T-cell (primary cell): ENCODE measurements around the gene MYPOP. TPM values are rescaled to one million over a fixed set of nuclear protein-coding genes. Genes with fewer than 3 reads are reported as not detected.

ENCODE experiments used
- ATAC-seq, 4 experiments: fragments of 200-7000 bp in 3 of 4; fragments of 150-1000 bp in 1 of 4; cut with Tn5 transposase; replicated peaks in 1 of 4; 1 replicate in 3 of 4; 2 replicates in 1 of 4; pipeline ENCODE4 v1.10.0; 2021; ENCODE audit warnings: moderate library complexity in 3 of 4, mild to moderate bottlenecking in 2 of 4, moderate number of reproducible peaks in 1 of 4
- CTCF ChIA-PET, 2 donors: fragments of 300-600 bp; sonication (Branson Sonifier 250); formaldehyde crosslinking; loops; one replicate each; lab custom pipeline; 2022; ENCODE audit warnings: antibody characterized with exemption in 2 of 2; lab: Charles Lee
- POLR2A ChIA-PET, 2 donors: fragments of 300-600 bp; sonication (Branson Sonifier 250); formaldehyde crosslinking; loops; one replicate each; lab custom pipeline; 2022; ENCODE audit warnings: antibody characterized with exemption in 2 of 2; lab: Charles Lee
- DNase-seq, 35 experiments: peaks; one replicate each; pipeline versions ENCODE4 v3.0.0 to v3.0.0-alpha.2; 2013 to 2023
- H3K27ac ChIP-seq: one replicate; pipeline ENCODE4 v1.5.1; 2013; ENCODE audit warnings: low read length
- H3K27me3 ChIP-seq, 2 experiments: replicated peaks in 1 of 2; 1 replicate in 1 of 2; 2 replicates in 1 of 2; pipeline versions ENCODE4 v1.6.1 to v1.7.0; 2013; ENCODE audit warnings: low read length in 1 of 2, mixed read lengths in 1 of 2; ENCODE audit not compliant: control insufficient read depth in 2 of 2, insufficient read depth in 2 of 2; ENCODE audit errors: extremely low read depth in 1 of 2
- H3K36me3 ChIP-seq, 2 donors: 1 replicate in 1 of 2; 2 replicates in 1 of 2; pipeline versions ENCODE4 v1.6.1 to v1.7.0; 2013; ENCODE audit warnings: low read length in 1 of 2; ENCODE audit not compliant: control insufficient read depth in 2 of 2, insufficient read depth in 1 of 2; ENCODE audit errors: extremely low read depth in 1 of 2
- H3K4me1 ChIP-seq, 2 experiments: 1 replicate in 1 of 2; 2 replicates in 1 of 2; pipeline versions ENCODE4 v1.6.1 to v1.7.0; 2013; ENCODE audit warnings: low read length in 2 of 2, mixed read lengths in 1 of 2; ENCODE audit not compliant: insufficient read depth in 2 of 2, control insufficient read depth in 1 of 2; ENCODE audit errors: extremely low read depth in 1 of 2
- H3K4me3 ChIP-seq, 2 donors: 1 replicate in 1 of 2; 2 replicates in 1 of 2; pipeline versions ENCODE4 v1.5.1 to v1.7.0; 2013; ENCODE audit warnings: mild to moderate bottlenecking in 2 of 2, low read length in 1 of 2, moderate library complexity in 1 of 2; ENCODE audit not compliant: control insufficient read depth in 1 of 2; ENCODE audit errors: extremely low read depth in 1 of 2
- H3K9me3 ChIP-seq: 2 replicates; pipeline ENCODE4 v1.7.0; 2013
- H3K27ac Mint-ChIP-seq, 2 donors: one replicate each; pipeline ENCODE4 v1.8.0; 2020 to 2021; ENCODE audit warnings: mild to moderate bottlenecking in 2 of 2, mixed read lengths in 2 of 2
- H3K27me3 Mint-ChIP-seq, 2 donors: one replicate each; pipeline ENCODE4 v1.8.0; 2021 to 2022; ENCODE audit warnings: mixed read lengths in 2 of 2
- H3K36me3 Mint-ChIP-seq: one replicate; pipeline ENCODE4 v1.8.0; 2021; ENCODE audit warnings: mixed read lengths
- H3K4me1 Mint-ChIP-seq, 3 donors: one replicate each; pipeline ENCODE4 v1.8.0; 2020 to 2022; ENCODE audit warnings: mixed read lengths in 3 of 3, mild to moderate bottlenecking in 1 of 3
- H3K4me3 Mint-ChIP-seq, 3 donors: one replicate each; pipeline ENCODE4 v1.8.0; 2020 to 2022; ENCODE audit warnings: mild to moderate bottlenecking in 3 of 3, mixed read lengths in 3 of 3, moderate library complexity in 3 of 3
- H3K9me3 Mint-ChIP-seq, 3 donors: one replicate each; pipeline ENCODE4 v1.8.0; 2020 to 2022; ENCODE audit warnings: mixed read lengths in 3 of 3
- WGBS: methylation state at CpG from one replicate; pipeline ENCODE4 v1.1.5; 2013; ENCODE audit warnings: missing lambda C conversion rate; ENCODE audit not compliant: insufficient coverage; 5-methylcytosine and 5-hydroxymethylcytosine counted together
- total RNA-seq, 35 experiments: library from RNA in 6 of 35; stranded (reverse) in 6 of 35; fragments of 120-200 nt in 1 of 35; gene quantifications; one replicate each; pipeline versions ENCODE4 v1.2.1 to v1.2.4 and lab custom pipeline; 2013 to 2026

Gene MYPOP, protein sequence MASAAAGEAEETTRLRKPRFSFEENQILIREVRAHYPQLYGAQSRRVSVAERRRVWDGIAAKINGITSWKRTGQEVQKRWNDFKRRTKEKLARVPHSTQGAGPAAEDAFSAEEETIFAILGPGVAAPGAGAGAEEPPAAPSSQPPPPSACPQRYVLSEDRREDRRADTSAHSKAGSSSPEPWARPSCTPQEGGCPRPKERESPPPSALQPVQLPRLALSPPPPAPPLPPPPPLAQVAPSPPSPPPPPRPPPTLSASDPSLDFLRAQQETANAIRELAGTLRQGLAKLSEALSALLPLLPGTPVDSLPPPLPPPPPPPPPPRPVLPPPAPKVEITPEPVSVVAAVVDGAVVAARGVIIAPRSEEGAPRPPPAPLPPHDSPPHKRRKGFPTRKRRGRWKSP
- total RNA-seq (10 to 100 TPM in 3 of 5 donors, 1 to 10 TPM in 2; 7.3 to 17.5 (median 16.9) TPM), total RNA-seq (lab: John Stamatoyannopoulos, UW) (0.63 to 10.1 (median 3.2) reads per million in 29 experiments)
- 4.1 TPM for total RNA-seq (2013)

DNA sequence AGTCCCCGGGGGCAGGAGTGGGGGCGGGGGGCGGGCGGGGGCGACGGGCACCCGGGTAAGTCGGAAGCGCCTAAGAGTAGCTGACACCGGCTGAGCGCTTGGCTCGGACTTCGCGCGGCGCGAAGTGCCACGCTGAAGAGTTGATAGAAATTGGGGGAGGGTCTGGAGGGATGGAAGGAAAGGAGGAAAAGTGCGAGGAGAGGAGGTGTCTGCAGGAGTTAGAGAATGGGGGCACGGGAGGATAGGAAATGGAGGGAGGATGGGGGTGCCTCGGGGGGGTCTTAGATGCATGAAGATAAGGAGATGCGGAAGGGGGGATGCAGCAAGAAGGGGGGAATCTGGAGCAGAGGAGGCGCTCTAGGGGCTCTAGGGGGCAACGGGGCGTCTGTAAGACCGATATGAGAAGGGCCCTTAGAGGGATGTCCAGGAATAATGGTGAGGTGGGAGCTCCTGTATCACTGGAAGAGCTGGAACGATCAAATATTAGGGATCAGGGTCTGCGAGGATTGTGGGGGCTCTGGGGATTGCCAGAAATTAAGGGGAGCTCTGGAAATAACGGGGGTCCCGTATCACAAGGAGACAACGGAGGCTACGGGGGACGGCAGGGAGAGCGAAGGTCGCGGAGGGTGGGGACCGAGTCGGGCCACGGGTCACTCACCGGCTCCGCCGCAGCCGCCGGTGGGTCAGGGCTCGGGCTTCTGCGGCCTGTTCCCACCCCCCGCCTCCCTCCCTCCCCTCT lies at the start of gene MYPOP:
Gene MYPOP (minus strand): TSS at position 702 of the 739 bp plus-strand sequence. CDS start 840 bp downstream, outside the sequence.
- Histone ChIP-seq H3K36me3 (peaks cover 0 to 25% of the 10 kb centered on the region in 2 donors), H3K4me3 (peak within 1 kb of the TSS; percentile 83 to 88), H3K9me3 (no peaks in the 10 kb centered on the region), H3K27ac (peak within 1 kb of the TSS; percentile 78), H3K27me3 (peaks cover 0 to 4% of the 10 kb centered on the region in 2 experiments), H3K4me1 (peaks cover 4 to 30% of the 10 kb centered on the region in 2 experiments)
- Mint-ChIP-seq H3K36me3 (peaks cover 21% of the 10 kb centered on the region), H3K27ac (peak within 1 kb of the TSS; percentile 86 to 89), H3K4me3 (peak within 1 kb of the TSS; percentile 91 to 95 (median 93)), H3K9me3 (no peaks in the 10 kb centered on the region), H3K4me1 (peaks cover 16 to 25% (median 19%) of the 10 kb centered on the region in 3 donors), H3K27me3 (peaks cover 0 to 4% of the 10 kb centered on the region in 2 donors)
- ChIA-PET CTCF (interaction anchor here (0.5 to 1.8 kb wide), 9 partner anchors 9 to 724 kb away, joined by 3 to 15 read pairs (median 4); partner anchors contain the start of genes BLOC1S3 (in 1 of the 2), CCDC61 (in 1 of the 2), SIX5 (in 1 of the 2) and SYMPK (in 1 of the 2)), POLR2A (interaction anchor here (0.6 to 1.1 kb wide), 3 partner anchors 15 to 621 kb away, joined by 3 to 7 read pairs (median 7); no protein-coding TSS in a partner anchor)
- DNase-seq: peak in 2 of 35 experiments; percentile 13 to 14
- ATAC-seq: peak in 1 of 4 experiments; percentile 1
- WGBS: under 1% methylated on average over 30 of the region's 47 CpGs

DNA sequence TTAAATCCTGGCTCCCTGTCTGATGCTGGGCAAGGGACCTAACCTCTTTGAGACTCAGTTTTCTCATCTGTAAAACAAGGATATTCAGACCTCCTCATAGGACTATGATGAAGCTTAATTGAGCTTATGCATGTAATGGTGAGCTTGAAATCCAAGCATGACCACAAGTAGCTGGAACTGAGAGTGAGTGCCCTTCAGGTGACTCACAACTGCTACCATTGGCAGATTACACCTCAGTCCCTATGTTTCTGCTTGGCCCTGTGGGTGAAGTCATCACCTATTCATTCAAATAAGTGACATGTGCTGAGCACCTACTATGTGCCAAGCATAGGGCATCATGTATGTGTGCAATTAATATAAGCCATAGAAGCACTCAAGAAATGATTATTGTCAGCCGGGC lies 45.5 kb upstream of the MYPOP start:
- ChIA-PET POLR2A (interaction anchor here in 1 of 2 donors (0.7 kb wide), 1 partner anchor 13 kb away, joined by 3 read pairs; no protein-coding TSS in a partner anchor), CTCF (no interaction called here)
- H3K36me3 Mint-ChIP-seq: no peaks in the 10 kb centered on the region
- H3K4me3 Mint-ChIP-seq: no peak overlapping the region
- Histone ChIP-seq H3K9me3 (no peaks in the 10 kb centered on the region), H3K4me3 (no peak overlapping the region), H3K4me1 (peaks cover under 1 to 6% of the 10 kb centered on the region in 2 experiments), H3K27me3 (peaks cover 3 to 43% of the 10 kb centered on the region in 2 experiments), H3K27ac (no peak overlapping the region), H3K36me3 (no peaks in the 10 kb centered on the region)
- no peak for ATAC-seq
- no peaks in the 10 kb centered on the region for H3K9me3 Mint-ChIP-seq
- no CpG with 5 or more reads among the region's 1 CpG for WGBS
- H3K27me3 Mint-ChIP-seq: peaks cover 22 to 42% of the 10 kb centered on the region in 2 donors
- no peak overlapping the region for H3K27ac Mint-ChIP-seq
- DNase-seq: no peak
- peaks cover 1 to 7% (median 7%) of the 10 kb centered on the region in 3 donors for H3K4me1 Mint-ChIP-seq

DNA sequence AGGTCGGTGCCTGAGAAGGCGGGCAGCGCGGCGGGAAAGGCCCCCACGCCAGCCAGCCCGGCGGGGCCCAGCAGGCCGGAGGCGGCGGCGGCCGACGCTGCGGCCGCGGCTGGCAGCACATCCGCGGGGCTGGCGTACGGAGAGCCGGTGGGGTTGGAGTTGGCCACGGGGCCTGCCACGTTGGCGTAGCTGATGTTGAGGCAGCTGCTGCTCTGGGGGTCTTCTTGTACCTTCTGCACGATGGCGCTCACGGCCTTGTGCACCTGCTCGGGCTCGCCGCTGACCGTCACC lies 38.0 kb upstream of the MYPOP start:
- Histone ChIP-seq H3K4me1 (no peaks in the 10 kb centered on the region), H3K27me3 (peaks cover 11 to 49% of the 10 kb centered on the region in 2 experiments), H3K27ac (no peak overlapping the region), H3K4me3 (no peak overlapping the region), H3K9me3 (no peaks in the 10 kb centered on the region), H3K36me3 (no peaks in the 10 kb centered on the region)
- CTCF ChIA-PET: no interaction called here
- Mint-ChIP-seq H3K4me1 (peaks cover 0 to 2% (median 0%) of the 10 kb centered on the region in 3 donors), H3K27ac (no peak overlapping the region), H3K36me3 (no peaks in the 10 kb centered on the region), H3K9me3 (no peaks in the 10 kb centered on the region), H3K4me3 (no peak overlapping the region), H3K27me3 (peaks cover 38 to 46% of the 10 kb centered on the region in 2 donors)
- ATAC-seq (no peak), DNase-seq (no peak)
- POLR2A ChIA-PET: no interaction called here
- WGBS: 64% methylated on average over 32 of the region's 32 CpGs

DNA sequence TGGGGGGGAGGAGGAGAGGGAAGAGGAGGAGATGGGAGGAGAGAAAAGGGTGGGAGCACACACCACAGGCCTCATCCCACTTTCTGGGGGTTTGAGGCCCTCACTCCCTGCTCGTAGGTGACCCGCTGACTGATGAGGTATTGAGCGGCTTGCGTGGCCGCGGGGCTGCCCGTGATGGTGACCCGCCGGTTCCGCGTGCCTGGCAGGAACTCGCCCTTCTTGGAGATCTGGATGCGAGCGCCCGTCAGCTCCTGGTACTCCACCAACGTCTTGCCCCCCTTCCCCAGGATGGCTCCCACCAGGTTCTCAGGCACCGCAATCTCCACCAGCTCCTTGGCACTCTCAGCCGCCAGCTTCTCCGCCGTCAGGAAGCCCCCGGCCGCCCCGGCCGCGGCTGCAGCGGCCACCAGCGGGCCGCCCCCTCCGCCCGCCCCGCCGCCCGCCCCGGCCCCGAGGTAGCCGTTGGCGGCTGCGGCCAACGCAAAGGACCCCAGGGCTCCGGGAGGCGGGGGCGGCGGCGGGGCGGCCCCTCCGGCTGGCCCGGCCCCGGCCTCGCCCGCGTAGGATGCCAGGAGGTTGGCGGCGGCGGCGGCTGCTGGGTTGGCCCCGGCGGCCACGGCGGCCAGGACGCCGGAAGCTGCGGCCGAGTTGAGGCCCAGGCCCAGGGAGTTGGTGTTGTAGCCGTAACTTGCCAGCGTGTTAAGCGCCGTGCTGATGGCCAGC lies 37.5 kb upstream of the MYPOP start:
- no peak for ATAC-seq
- Mint-ChIP-seq H3K4me1 (peaks cover 0 to 2% (median 0%) of the 10 kb centered on the region in 3 donors), H3K36me3 (no peaks in the 10 kb centered on the region), H3K27ac (no peak overlapping the region), H3K9me3 (no peaks in the 10 kb centered on the region), H3K4me3 (no peak overlapping the region), H3K27me3 (peaks cover 41 to 51% of the 10 kb centered on the region in 2 donors)
- POLR2A ChIA-PET: no interaction called here
- H3K9me3 ChIP-seq: no peaks in the 10 kb centered on the region
- no peak overlapping the region for H3K27ac ChIP-seq
- no peaks in the 10 kb centered on the region for H3K4me1 ChIP-seq
- H3K36me3 ChIP-seq: no peaks in the 10 kb centered on the region
- CTCF ChIA-PET: no interaction called here
- WGBS: 42% methylated on average over 52 of the region's 67 CpGs
- H3K4me3 ChIP-seq: no peak overlapping the region
- no peak for DNase-seq
- H3K27me3 ChIP-seq: peaks cover 11 to 54% of the 10 kb centered on the region in 2 experiments

DNA sequence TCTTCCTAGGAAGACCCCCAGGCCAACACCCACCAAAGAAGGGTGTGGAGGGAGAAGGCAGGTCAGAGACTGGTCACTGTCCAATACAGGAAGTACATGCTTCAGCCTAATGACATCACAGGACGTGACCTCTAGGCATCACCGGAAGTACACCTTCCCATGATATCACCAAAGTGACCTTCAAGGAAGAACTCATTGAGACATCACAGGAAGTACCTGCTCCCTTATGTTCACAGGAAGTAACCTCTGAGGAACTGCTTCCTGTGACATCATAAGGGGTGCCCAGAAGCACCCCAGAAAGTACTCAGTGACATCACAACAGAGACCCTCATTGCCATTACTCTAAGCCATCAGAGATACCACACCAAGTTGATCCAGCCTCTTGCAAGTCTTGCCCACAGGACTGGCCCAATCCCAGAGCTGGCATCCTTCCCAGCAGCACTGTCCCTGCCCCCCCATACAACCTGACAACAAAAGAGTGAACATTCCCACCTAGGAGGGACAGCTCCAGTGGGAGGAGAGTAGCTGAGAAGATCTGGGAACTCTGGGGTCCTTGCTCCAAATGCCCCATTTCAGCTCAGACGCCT lies 36.4 kb upstream of the MYPOP start:
- Histone ChIP-seq H3K27ac (no peak overlapping the region), H3K9me3 (no peaks in the 10 kb centered on the region), H3K27me3 (peaks cover 11 to 59% of the 10 kb centered on the region in 2 experiments), H3K36me3 (no peaks in the 10 kb centered on the region), H3K4me1 (no peaks in the 10 kb centered on the region), H3K4me3 (no peak overlapping the region)
- Mint-ChIP-seq H3K9me3 (no peaks in the 10 kb centered on the region), H3K27ac (no peak overlapping the region), H3K36me3 (no peaks in the 10 kb centered on the region), H3K4me1 (peaks cover 0 to 2% (median 0%) of the 10 kb centered on the region in 3 donors), H3K4me3 (no peak overlapping the region), H3K27me3 (peaks cover 40 to 53% of the 10 kb centered on the region in 2 donors)
- ATAC-seq (no peak), DNase-seq (no peak)
- ChIA-PET POLR2A (no interaction called here), CTCF (no interaction called here)
- WGBS: 79% methylated on average over 2 of the region's 3 CpGs
